HepG2 (cell line): Measurements from ENCODE around the gene TBC1D10A. TPM values are rescaled to one million over a fixed set of nuclear protein-coding genes. Genes with fewer than 3 reads are reported as not detected.

ENCODE experiments used
- RBM22 ChIP-seq: fragments of 200-400 bp; formaldehyde crosslinking; optimal IDR thresholded peaks from 2 replicates; pipeline ENCODE3; 2017; ENCODE audit warnings: mild to moderate bottlenecking, low read length, moderate library complexity
- SOX6 ChIP-seq, 2 experiments: fragments of 450-650 bp in 1 of 2; sonication (generic) in 1 of 2; formaldehyde crosslinking in 1 of 2; IDR thresholded peaks; 2 replicates each; pipeline versions ENCODE4 v1.4.0 to v1.6.1; 2017 to 2020; ENCODE audit warnings: antibody characterized with exemption in 1 of 2, mild to moderate bottlenecking in 1 of 2, missing genetic modification reagents in 1 of 2
- STAT5B ChIP-seq: sonication (generic); formaldehyde crosslinking; IDR thresholded peaks from 2 replicates; pipeline ENCODE4 v1.4.0; 2020; ENCODE audit warnings: missing genetic modification reagents
- TGIF2 ChIP-seq: IDR thresholded peaks from 2 replicates; pipeline ENCODE4 v1.6.1; 2016; ENCODE audit warnings: control low read depth, missing compliant biosample characterization
- ZNF614 ChIP-seq: IDR thresholded peaks from 2 replicates; pipeline ENCODE4 v1.6.1; 2018; ENCODE audit warnings: missing biosample characterization, missing genetic modification reagents, inconsistent platforms, borderline replicate concordance
- ZNF766 ChIP-seq: sonication (generic); formaldehyde crosslinking; IDR thresholded peaks from 2 replicates; pipeline ENCODE4 v1.5.0; 2020; ENCODE audit warnings: missing genetic modification reagents, borderline replicate concordance
- polyA plus RNA-seq, 8 experiments: library from polyadenylated mRNA; depleted of rRNA in 3 of 8; stranded (reverse) in 7 of 8; unstranded in 1 of 8; fragments of >200 nt; fragmentation: Illumina TruSeq in 4 of 8; extraction: Trizol in 4 of 8; gene quantifications; 2 replicates each; pipeline versions ENCODE4 v1.2.1 to v1.2.3, GENCODE V29; 2011 to 2016; ENCODE audit warnings: low read depth in 4 of 8, missing spikeins in 1 of 8, mixed read lengths in 1 of 8; ENCODE audit not compliant: insufficient read depth in 1 of 8
- total RNA-seq, 5 experiments: library from RNA; depleted of rRNA; stranded (reverse); fragments of >200 nt; fragmentation: Illumina TruSeq; extraction: Trizol; gene quantifications; 2 replicates each; pipeline ENCODE4 v1.2.3, GENCODE V29; 2016; ENCODE audit warnings: low read depth in 1 of 5
- TF ChIP-seq, protein P1 (sequence below): sonication (generic); formaldehyde crosslinking; IDR thresholded peaks from 2 replicates; pipeline ENCODE4 v1.5.1; 2020; ENCODE audit warnings: mild to moderate bottlenecking, missing genetic modification reagents, moderate library complexity
- TF ChIP-seq, protein P2 (sequence below): sonication (generic); formaldehyde crosslinking; IDR thresholded peaks from 2 replicates; pipeline ENCODE4 v1.4.0; 2020; ENCODE audit warnings: missing genetic modification reagents

The TBC1D10A gene
- total and polyA plus RNA-seq, 2 of the 13 experiments (the other 11 are each of a cell fraction or from before 2014, with no cell fraction given), result 4.2 to 4.9 TPM

DNA sequence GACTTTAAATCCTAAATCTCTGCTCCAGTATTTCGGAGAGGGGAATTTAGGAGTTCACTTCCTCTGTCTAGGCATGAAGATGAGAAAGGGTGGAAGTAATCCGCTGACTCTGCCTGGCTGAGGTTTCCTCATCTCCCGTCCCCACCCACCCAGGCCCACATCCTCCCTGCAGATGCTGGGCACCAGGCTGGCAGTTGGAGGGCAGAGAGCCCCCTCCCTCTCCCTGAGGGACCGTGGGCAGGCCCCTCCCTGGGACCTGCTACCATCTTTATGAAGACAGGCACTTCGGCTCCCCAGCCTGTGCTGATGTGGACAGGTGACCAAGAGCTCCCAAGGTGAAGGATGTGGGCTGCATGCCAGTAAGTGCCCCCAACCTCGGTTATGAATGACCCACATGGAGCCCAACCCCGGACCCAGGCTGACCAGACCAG lies 44.1 kb downstream of the TBC1D10A start (continued):
- TF ChIP-seq, protein P1, sequence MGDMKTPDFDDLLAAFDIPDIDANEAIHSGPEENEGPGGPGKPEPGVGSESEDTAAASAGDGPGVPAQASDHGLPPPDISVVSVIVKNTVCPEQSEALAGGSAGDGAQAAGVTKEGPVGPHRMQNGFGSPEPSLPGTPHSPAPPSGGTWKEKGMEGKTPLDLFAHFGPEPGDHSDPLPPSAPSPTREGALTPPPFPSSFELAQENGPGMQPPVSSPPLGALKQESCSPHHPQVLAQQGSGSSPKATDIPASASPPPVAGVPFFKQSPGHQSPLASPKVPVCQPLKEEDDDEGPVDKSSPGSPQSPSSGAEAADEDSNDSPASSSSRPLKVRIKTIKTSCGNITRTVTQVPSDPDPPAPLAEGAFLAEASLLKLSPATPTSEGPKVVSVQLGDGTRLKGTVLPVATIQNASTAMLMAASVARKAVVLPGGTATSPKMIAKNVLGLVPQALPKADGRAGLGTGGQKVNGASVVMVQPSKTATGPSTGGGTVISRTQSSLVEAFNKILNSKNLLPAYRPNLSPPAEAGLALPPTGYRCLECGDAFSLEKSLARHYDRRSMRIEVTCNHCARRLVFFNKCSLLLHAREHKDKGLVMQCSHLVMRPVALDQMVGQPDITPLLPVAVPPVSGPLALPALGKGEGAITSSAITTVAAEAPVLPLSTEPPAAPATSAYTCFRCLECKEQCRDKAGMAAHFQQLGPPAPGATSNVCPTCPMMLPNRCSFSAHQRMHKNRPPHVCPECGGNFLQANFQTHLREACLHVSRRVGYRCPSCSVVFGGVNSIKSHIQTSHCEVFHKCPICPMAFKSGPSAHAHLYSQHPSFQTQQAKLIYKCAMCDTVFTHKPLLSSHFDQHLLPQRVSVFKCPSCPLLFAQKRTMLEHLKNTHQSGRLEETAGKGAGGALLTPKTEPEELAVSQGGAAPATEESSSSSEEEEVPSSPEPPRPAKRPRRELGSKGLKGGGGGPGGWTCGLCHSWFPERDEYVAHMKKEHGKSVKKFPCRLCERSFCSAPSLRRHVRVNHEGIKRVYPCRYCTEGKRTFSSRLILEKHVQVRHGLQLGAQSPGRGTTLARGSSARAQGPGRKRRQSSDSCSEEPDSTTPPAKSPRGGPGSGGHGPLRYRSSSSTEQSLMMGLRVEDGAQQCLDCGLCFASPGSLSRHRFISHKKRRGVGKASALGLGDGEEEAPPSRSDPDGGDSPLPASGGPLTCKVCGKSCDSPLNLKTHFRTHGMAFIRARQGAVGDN, result no peak
- TF ChIP-seq, protein P2, sequence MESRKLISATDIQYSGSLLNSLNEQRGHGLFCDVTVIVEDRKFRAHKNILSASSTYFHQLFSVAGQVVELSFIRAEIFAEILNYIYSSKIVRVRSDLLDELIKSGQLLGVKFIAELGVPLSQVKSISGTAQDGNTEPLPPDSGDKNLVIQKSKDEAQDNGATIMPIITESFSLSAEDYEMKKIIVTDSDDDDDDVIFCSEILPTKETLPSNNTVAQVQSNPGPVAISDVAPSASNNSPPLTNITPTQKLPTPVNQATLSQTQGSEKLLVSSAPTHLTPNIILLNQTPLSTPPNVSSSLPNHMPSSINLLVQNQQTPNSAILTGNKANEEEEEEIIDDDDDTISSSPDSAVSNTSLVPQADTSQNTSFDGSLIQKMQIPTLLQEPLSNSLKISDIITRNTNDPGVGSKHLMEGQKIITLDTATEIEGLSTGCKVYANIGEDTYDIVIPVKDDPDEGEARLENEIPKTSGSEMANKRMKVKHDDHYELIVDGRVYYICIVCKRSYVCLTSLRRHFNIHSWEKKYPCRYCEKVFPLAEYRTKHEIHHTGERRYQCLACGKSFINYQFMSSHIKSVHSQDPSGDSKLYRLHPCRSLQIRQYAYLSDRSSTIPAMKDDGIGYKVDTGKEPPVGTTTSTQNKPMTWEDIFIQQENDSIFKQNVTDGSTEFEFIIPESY (CRISPR knock-in tag), result no peak
- TF ChIP-seq TGIF2 (CRISPR knock-in tag), result no peak
- no peak for TF ChIP-seq RBM22
- TF ChIP-seq SOX6 (IDR thresholded peaks at IDR 0.05), result no peak
- no peak for TF ChIP-seq SOX6 (CRISPR knock-in tag; IDR thresholded peaks at IDR 0.05)
- TF ChIP-seq ZNF766, result no peak
- no peak for TF ChIP-seq ZNF614 (CRISPR knock-in tag)
- no peak for TF ChIP-seq STAT5B (CRISPR knock-in tag)
